HepG2 (cell line): ENCODE measurements around the gene TBC1D16. TPM values are rescaled to one million over a fixed set of nuclear protein-coding genes. Genes with fewer than 3 reads are reported as not detected.

Experiments used
- CEBPB ChIP-seq: IDR thresholded peaks from 2 replicates; pipeline ENCODE4 v1.6.1; 2011; ENCODE audit warnings: low read depth, low read length, improper control_type of control experiment, borderline replicate concordance
- CREBL2 ChIP-seq: sonication (generic); formaldehyde crosslinking; IDR thresholded peaks from 2 replicates; pipeline ENCODE4 v1.8.1; 2023; ENCODE audit warnings: missing genetic modification reagents, mild to moderate bottlenecking, borderline replicate concordance
- ELF3 ChIP-seq: IDR thresholded peaks from 2 replicates; pipeline ENCODE4 v1.6.1; 2016; ENCODE audit warnings: missing genetic modification reagents, missing compliant biosample characterization
- EZH2 ChIP-seq: conservative IDR thresholded peaks from 2 replicates; pipeline ENCODE4 v1.6.1; 2012; ENCODE audit warnings: mild to moderate bottlenecking, low read depth, low read length, moderate library complexity
- GTF2F1 ChIP-seq: fragments of 150-350 bp; IDR thresholded peaks from 2 replicates; pipeline ENCODE4 v1.6.1; 2014; ENCODE audit warnings: low read length
- HMG20B ChIP-seq: conservative IDR thresholded peaks from 2 replicates; pipeline ENCODE4 v1.6.1; 2016; ENCODE audit warnings: missing genetic modification reagents, missing compliant biosample characterization
- HNRNPUL1 ChIP-seq: fragments of 200-400 bp; formaldehyde crosslinking; IDR thresholded peaks from 2 replicates; pipeline ENCODE4 v1.6.1; 2017; ENCODE audit warnings: low read depth, mild to moderate bottlenecking, low read length, moderate library complexity
- KDM4B ChIP-seq: sonication (generic); formaldehyde crosslinking; IDR thresholded peaks from 2 replicates; pipeline ENCODE4 v1.4.0; 2020; ENCODE audit warnings: missing genetic modification reagents
- MAFF ChIP-seq: IDR thresholded peaks from 2 replicates; pipeline ENCODE4 v1.6.1; 2011; ENCODE audit warnings: low read depth, low read length, improper control_type of control experiment
- MEIS2 ChIP-seq: sonication (generic); formaldehyde crosslinking; IDR thresholded peaks from 2 replicates; pipeline ENCODE4 v1.9.0; 2021; ENCODE audit warnings: mild to moderate bottlenecking, missing genetic modification reagents
- MYPOP ChIP-seq: sonication (generic); formaldehyde crosslinking; IDR thresholded peaks from 2 replicates; pipeline ENCODE4 v1.8.1; 2023; ENCODE audit warnings: mild to moderate bottlenecking, moderate library complexity, missing genetic modification reagents
- NKX3-1 ChIP-seq: sonication (generic); formaldehyde crosslinking; IDR thresholded peaks from 2 replicates; pipeline ENCODE4 v1.5.0; 2020; ENCODE audit warnings: missing genetic modification reagents
- PITX1 ChIP-seq: sonication (generic); formaldehyde crosslinking; IDR thresholded peaks from 2 replicates; pipeline ENCODE4 v1.5.1; 2020; ENCODE audit warnings: mild to moderate bottlenecking, missing genetic modification reagents
- PRDM4 ChIP-seq: sonication (generic); formaldehyde crosslinking; IDR thresholded peaks from 2 replicates; pipeline ENCODE4 v1.9.0; 2021; ENCODE audit warnings: missing genetic modification reagents, borderline replicate concordance
- RARG ChIP-seq: sonication (generic); formaldehyde crosslinking; IDR thresholded peaks from 2 replicates; pipeline ENCODE4 v1.4.0; 2020; ENCODE audit warnings: low read depth, mild to moderate bottlenecking, missing genetic modification reagents
- RBAK ChIP-seq: sonication (generic); formaldehyde crosslinking; IDR thresholded peaks from 2 replicates; pipeline ENCODE4 v1.5.1; 2020; ENCODE audit warnings: mild to moderate bottlenecking, missing genetic modification reagents
- RBM22 ChIP-seq: fragments of 200-400 bp; formaldehyde crosslinking; optimal IDR thresholded peaks from 2 replicates; pipeline ENCODE3; 2017; ENCODE audit warnings: mild to moderate bottlenecking, low read length, moderate library complexity
- REXO4 ChIP-seq: sonication (generic); formaldehyde crosslinking; IDR thresholded peaks from 2 replicates; pipeline ENCODE4 v1.8.0; 2022; ENCODE audit warnings: missing genetic modification reagents, mild to moderate bottlenecking, borderline replicate concordance
- THYN1 ChIP-seq: sonication (generic); formaldehyde crosslinking; IDR thresholded peaks from 2 replicates; pipeline ENCODE4 v1.8.1; 2023; ENCODE audit warnings: low read depth, mild to moderate bottlenecking, moderate library complexity, missing genetic modification reagents, borderline replicate concordance
- TP53 ChIP-seq: sonication (generic); formaldehyde crosslinking; conservative IDR thresholded peaks from 2 replicates; pipeline ENCODE4 v1.4.0; 2020; ENCODE audit warnings: missing genetic modification reagents
- ZFY ChIP-seq: sonication (generic); formaldehyde crosslinking; IDR thresholded peaks from 2 replicates; pipeline ENCODE4 v1.4.0; 2020; ENCODE audit warnings: missing genetic modification reagents
- ZMAT3 ChIP-seq: sonication (generic); formaldehyde crosslinking; conservative IDR thresholded peaks from 2 replicates; pipeline ENCODE4 v1.7.0; 2021; ENCODE audit warnings: missing genetic modification reagents
- ZNF10 ChIP-seq: sonication (generic); formaldehyde crosslinking; IDR thresholded peaks from 2 replicates; pipeline ENCODE4 v1.4.0; 2020; ENCODE audit warnings: mild to moderate bottlenecking, low read depth, missing genetic modification reagents, borderline replicate concordance
- ZNF121 ChIP-seq: sonication (generic); formaldehyde crosslinking; IDR thresholded peaks from 2 replicates; pipeline ENCODE4 v1.5.0; 2020; ENCODE audit warnings: mild to moderate bottlenecking, missing genetic modification reagents
- ZNF160 ChIP-seq: sonication (generic); formaldehyde crosslinking; IDR thresholded peaks from 2 replicates; pipeline ENCODE4 v1.8.0; 2022; ENCODE audit warnings: mild to moderate bottlenecking, inconsistent platforms, missing genetic modification reagents
- ZNF3 ChIP-seq: IDR thresholded peaks from 2 replicates; pipeline ENCODE4 v1.7.0; 2017; ENCODE audit warnings: inconsistent platforms
- ZNF572 ChIP-seq: sonication (generic); formaldehyde crosslinking; IDR thresholded peaks from 2 replicates; pipeline ENCODE4 v1.5.1; 2020; ENCODE audit warnings: mild to moderate bottlenecking, missing genetic modification reagents
- ZNF768 ChIP-seq: sonication (generic); formaldehyde crosslinking; IDR thresholded peaks from 2 replicates; pipeline ENCODE4 v1.4.0; 2020; ENCODE audit warnings: missing genetic modification reagents
- ZNF850 ChIP-seq: sonication (generic); formaldehyde crosslinking; conservative IDR thresholded peaks from 2 replicates; pipeline ENCODE4 v1.9.0; 2021; ENCODE audit warnings: mild to moderate bottlenecking, missing genetic modification reagents
- polyA plus RNA-seq, 8 experiments: library from polyadenylated mRNA; depleted of rRNA in 3 of 8; stranded (reverse) in 7 of 8; unstranded in 1 of 8; fragments of >200 nt; fragmentation: Illumina TruSeq in 4 of 8; extraction: Trizol in 4 of 8; gene quantifications; 2 replicates each; pipeline versions ENCODE4 v1.2.1 to v1.2.3, GENCODE V29; 2011 to 2016; ENCODE audit warnings: low read depth in 4 of 8, missing spikeins in 1 of 8, mixed read lengths in 1 of 8; ENCODE audit not compliant: insufficient read depth in 1 of 8
- total RNA-seq, 5 experiments: library from RNA; depleted of rRNA; stranded (reverse); fragments of >200 nt; fragmentation: Illumina TruSeq; extraction: Trizol; gene quantifications; 2 replicates each; pipeline ENCODE4 v1.2.3, GENCODE V29; 2016; ENCODE audit warnings: low read depth in 1 of 5
- TF ChIP-seq, protein P1 (sequence below): IDR thresholded peaks from 2 replicates; pipeline ENCODE4 v1.6.1; 2012; ENCODE audit warnings: inconsistent platforms

TBC1D16 gene
- total and polyA plus RNA-seq, 2 of the 13 experiments (the other 11 are each of a cell fraction or from before 2014, with no cell fraction given): 14.9 to 24.9 TPM

GRCh38 chr17:80023481-80024205 is 12.0 kb downstream of the TBC1D16 start (continued):
- no peak for TF ChIP-seq MAFF
- TF ChIP-seq ZNF572 (CRISPR knock-in tag): no peak
- TF ChIP-seq ZFY: peak; percentile 82
- TF ChIP-seq HNRNPUL1: no peak
- peak; percentile 44; the same call in 1 of the 2 replicates for TF ChIP-seq ZNF768
- TF ChIP-seq CEBPB: no peak
- peak; percentile 64; the same call in 1 of the 2 replicates for TF ChIP-seq THYN1
- peak; percentile 41; the same call in 1 of the 2 replicates for TF ChIP-seq MEIS2 (CRISPR knock-in tag)
- peak; percentile 64 for TF ChIP-seq ZNF121 (CRISPR knock-in tag)
- TF ChIP-seq RBAK (CRISPR knock-in tag): no peak
- no peak for TF ChIP-seq RARG (CRISPR knock-in tag)
- no peak for TF ChIP-seq ZNF160 (CRISPR knock-in tag)
- 0 out of 2 replicates have a peak, but pooled peaks have one; percentile 33 for TF ChIP-seq ZMAT3 (CRISPR knock-in tag)
- no peak; the same call in 1 of the 2 replicates for TF ChIP-seq ZNF10 (CRISPR knock-in tag)
- TF ChIP-seq KDM4B: no peak
- no peak for TF ChIP-seq ZNF850
- TF ChIP-seq ELF3 (CRISPR knock-in tag): no peak
- no peak for TF ChIP-seq GTF2F1
- TF ChIP-seq PRDM4 (CRISPR knock-in tag): peak; percentile 86; the same call in 1 of the 2 replicates
- TF ChIP-seq TP53: no peak
- TF ChIP-seq NKX3-1 (CRISPR knock-in tag): no peak
- TF ChIP-seq HMG20B (CRISPR knock-in tag): no peak; the same call in 1 of the 2 replicates
- no peak for TF ChIP-seq ZNF3 (CRISPR knock-in tag)
- TF ChIP-seq MYPOP (CRISPR knock-in tag): peak; percentile 87
- TF ChIP-seq PITX1 (CRISPR knock-in tag): peak; percentile 32; the same call in 1 of the 2 replicates
- no peak for TF ChIP-seq RBM22
- TF ChIP-seq REXO4 (CRISPR knock-in tag): no peak; the same call in 1 of the 2 replicates
- TF ChIP-seq, protein P1, sequence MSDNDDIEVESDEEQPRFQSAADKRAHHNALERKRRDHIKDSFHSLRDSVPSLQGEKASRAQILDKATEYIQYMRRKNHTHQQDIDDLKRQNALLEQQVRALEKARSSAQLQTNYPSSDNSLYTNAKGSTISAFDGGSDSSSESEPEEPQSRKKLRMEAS: peak; percentile 58
- TF ChIP-seq CREBL2: no peak
- no peak for TF ChIP-seq EZH2
